Activated CD8-positive, alpha-beta T cell treated with anti-CD3 and anti-CD28 coated beads for 36 hours (primary cell): ENCODE measurements around the gene B4GALNT4. TPM values are rescaled to one million over a fixed set of nuclear protein-coding genes. Genes with fewer than 3 reads are reported as not detected.
"Not testable (repeated sequence)": the region's sequence is repeated elsewhere in the genome, so short reads cannot be mapped to it uniquely, and the experiment has no call there.

Experiments used
- ATAC-seq: fragments of 200-7000 bp; cut with Tn5 transposase; one replicate; pipeline ENCODE4 v1.10.0; 2021; ENCODE audit warnings: mild to moderate bottlenecking, moderate library complexity
- CTCF ChIA-PET: fragments of 350-600 bp; sonication (Branson Sonifier 250); formaldehyde crosslinking; loops from one replicate; lab custom pipeline; 2021; ENCODE audit warnings: antibody characterized with exemption; lab: Charles Lee
- POLR2A ChIA-PET: fragments of 350-600 bp; sonication (Branson Sonifier 250); formaldehyde crosslinking; loops from one replicate; lab custom pipeline; 2021; ENCODE audit warnings: antibody characterized with exemption; lab: Charles Lee
- DNase-seq: peaks from one replicate; pipeline ENCODE4 v3.0.0-alpha.2; 2020
- H3K27ac Mint-ChIP-seq: one replicate; pipeline ENCODE4 v1.8.0; 2021; ENCODE audit warnings: mild to moderate bottlenecking, mixed read lengths
- H3K27me3 Mint-ChIP-seq: one replicate; pipeline ENCODE4 v1.8.0; 2021; ENCODE audit warnings: mixed read lengths
- H3K36me3 Mint-ChIP-seq: one replicate; pipeline ENCODE4 v1.8.0; 2021; ENCODE audit warnings: low read depth, mixed read lengths
- H3K4me1 Mint-ChIP-seq: one replicate; pipeline ENCODE4 v1.8.0; 2021; ENCODE audit warnings: low read depth, mixed read lengths
- H3K4me3 Mint-ChIP-seq: one replicate; pipeline ENCODE4 v1.8.0; 2021; ENCODE audit warnings: mild to moderate bottlenecking, moderate library complexity, mixed read lengths
- H3K9me3 Mint-ChIP-seq: one replicate; pipeline ENCODE4 v1.8.0; 2021; ENCODE audit warnings: mixed read lengths
- CTCF ChIP-seq: fragments of 200-600 bp; IDR thresholded peaks from one replicate; pipeline ENCODE4 v1.8.0; 2022; ENCODE audit warnings: antibody characterized with exemption, mild to moderate bottlenecking
- intact Hi-C: fragments of 100-400 bp; cut with micrococcal nuclease; formaldehyde crosslinking; loops from one replicate; pipeline ENCODE4 v1.10.0; 2022
- total RNA-seq, 2 experiments: library from RNA; stranded (reverse); gene quantifications; one replicate each; pipeline ENCODE4 v1.2.3, GENCODE V29; 2021

Gene B4GALNT4
- total RNA-seq, 2 experiments from 2014 or later: 1.5 to 3.4 TPM

DNA sequence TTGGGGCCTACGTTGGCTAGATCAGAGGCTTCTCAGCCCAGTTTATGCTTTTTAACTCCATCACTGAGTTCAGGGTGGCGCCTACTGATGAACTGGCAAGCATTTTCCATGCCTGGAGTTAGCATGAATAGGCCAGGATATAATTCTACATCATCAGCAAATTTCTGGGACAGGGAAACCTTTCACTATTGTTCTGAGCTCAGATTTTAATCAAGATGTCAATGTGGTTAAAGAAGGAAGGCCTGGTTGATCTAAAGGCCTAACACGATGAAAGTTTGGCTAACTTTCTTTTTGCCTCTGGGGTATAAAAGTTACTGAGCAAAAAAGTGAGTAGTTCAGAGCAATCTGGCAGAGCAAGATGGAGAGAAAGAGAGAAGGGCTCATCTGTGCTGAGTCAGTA is 27.0 kb upstream of the B4GALNT4 start:
- ChIA-PET CTCF (interaction anchor here (0.7 to 5.2 kb wide), 3 partner anchors 15 to 92 kb away, joined by 3 to 19 read pairs (median 3); no protein-coding TSS in a partner anchor), POLR2A (interaction anchor here (5.4 kb wide), 1 partner anchor 12 kb away, joined by 23 read pairs; no protein-coding TSS in a partner anchor)
- Mint-ChIP-seq H3K36me3 (no peaks in the 10 kb centered on the region), H3K4me1 (peaks cover 16% of the 10 kb centered on the region), H3K27ac (no peak overlapping the region), H3K9me3 (peaks cover 4% of the 10 kb centered on the region), H3K4me3 (no peak overlapping the region), H3K27me3 (no peaks in the 10 kb centered on the region)
- TF ChIP-seq CTCF: no peak
- intact Hi-C loops: no loop called here
- DNase-seq (no peak), ATAC-seq (no peak)

GRCh38 chr11:344836-345578 is 24.3 kb upstream of the B4GALNT4 start:
- POLR2A ChIA-PET: interaction anchor here (1.0 to 1.4 kb wide), 2 partner anchors 10 kb away, joined by 6 read pairs; no protein-coding TSS in a partner anchor
- ATAC-seq: no peak
- peaks cover 4% of the 10 kb centered on the region for H3K9me3 Mint-ChIP-seq
- no peak for DNase-seq
- no peaks in the 10 kb centered on the region for H3K36me3 Mint-ChIP-seq
- peaks cover 17% of the 10 kb centered on the region for H3K4me1 Mint-ChIP-seq
- H3K27me3 Mint-ChIP-seq: no peaks in the 10 kb centered on the region
- TF ChIP-seq CTCF: no peak
- H3K4me3 Mint-ChIP-seq: no peak overlapping the region
- CTCF ChIA-PET: interaction anchor here (1.0 to 1.3 kb wide), 2 partner anchors 15 to 18 kb away, joined by 3 to 5 read pairs; no protein-coding TSS in a partner anchor
- H3K27ac Mint-ChIP-seq: no peak overlapping the region
- intact Hi-C loops: no loop called here

- Mint-ChIP-seq H3K36me3 (no peaks in the 10 kb centered on the region), H3K4me1 (peaks cover 19% of the 10 kb centered on the region), H3K27ac (no peak overlapping the region), H3K9me3 (peaks cover 4% of the 10 kb centered on the region), H3K4me3 (no peak overlapping the region), H3K27me3 (no peaks in the 10 kb centered on the region)
- no peak for TF ChIP-seq CTCF
- ChIA-PET CTCF (interaction anchor here (0.9 kb wide), 1 partner anchor 96 kb away, joined by 3 read pairs; no protein-coding TSS in a partner anchor), POLR2A (interaction anchor here (0.7 kb wide), 1 partner anchor 269 kb away, joined by 3 read pairs; the partner anchor contains the start of gene IRF7)
- intact Hi-C loops: no loop called here
- no peak for DNase-seq
- no peak for ATAC-seq
These were observed 22.8 kb upstream of the B4GALNT4 start for GRCh38 chr11:346529-346928.

DNA sequence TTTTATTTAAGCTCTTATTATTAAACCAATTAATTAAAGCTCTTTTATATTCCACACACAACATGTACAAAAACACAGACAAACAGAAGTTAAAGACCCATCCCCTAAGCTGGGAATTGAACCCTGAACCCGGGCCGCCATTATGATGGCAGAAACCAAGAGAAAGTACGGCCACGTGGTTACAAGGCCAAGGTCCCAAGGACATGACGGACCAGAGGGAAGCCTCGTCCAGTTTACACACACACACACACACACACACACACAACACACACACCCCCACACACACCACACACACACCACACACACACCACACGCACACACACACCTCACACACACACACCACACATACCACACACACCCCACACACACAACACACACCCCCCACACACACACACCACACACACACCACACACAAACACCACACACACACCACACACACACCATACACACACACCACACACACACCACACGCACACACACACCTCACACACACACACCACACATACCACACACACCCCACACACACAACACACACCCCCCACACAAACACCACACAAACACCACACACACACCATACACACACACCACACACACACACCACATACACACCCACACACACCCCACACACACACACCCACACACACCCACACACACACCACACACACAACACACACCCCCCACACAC is 19.9 kb upstream of the B4GALNT4 start:
- H3K9me3 Mint-ChIP-seq, H3K4me3 Mint-ChIP-seq, H3K27me3 Mint-ChIP-seq, ATAC-seq, DNase-seq, H3K27ac Mint-ChIP-seq, H3K36me3 Mint-ChIP-seq, intact Hi-C loops: not testable (repeated sequence)
- POLR2A ChIA-PET: interaction anchor here (1.1 to 1.2 kb wide), 2 partner anchors 9 to 33 kb away, joined by 3 to 4 read pairs; no protein-coding TSS in a partner anchor
- CTCF ChIA-PET: interaction anchor here (1.1 to 1.5 kb wide), 2 partner anchors 9 to 44 kb away, joined by 6 read pairs; no protein-coding TSS in a partner anchor
- peaks cover 38% of the 10 kb centered on the region for H3K4me1 Mint-ChIP-seq

DNA sequence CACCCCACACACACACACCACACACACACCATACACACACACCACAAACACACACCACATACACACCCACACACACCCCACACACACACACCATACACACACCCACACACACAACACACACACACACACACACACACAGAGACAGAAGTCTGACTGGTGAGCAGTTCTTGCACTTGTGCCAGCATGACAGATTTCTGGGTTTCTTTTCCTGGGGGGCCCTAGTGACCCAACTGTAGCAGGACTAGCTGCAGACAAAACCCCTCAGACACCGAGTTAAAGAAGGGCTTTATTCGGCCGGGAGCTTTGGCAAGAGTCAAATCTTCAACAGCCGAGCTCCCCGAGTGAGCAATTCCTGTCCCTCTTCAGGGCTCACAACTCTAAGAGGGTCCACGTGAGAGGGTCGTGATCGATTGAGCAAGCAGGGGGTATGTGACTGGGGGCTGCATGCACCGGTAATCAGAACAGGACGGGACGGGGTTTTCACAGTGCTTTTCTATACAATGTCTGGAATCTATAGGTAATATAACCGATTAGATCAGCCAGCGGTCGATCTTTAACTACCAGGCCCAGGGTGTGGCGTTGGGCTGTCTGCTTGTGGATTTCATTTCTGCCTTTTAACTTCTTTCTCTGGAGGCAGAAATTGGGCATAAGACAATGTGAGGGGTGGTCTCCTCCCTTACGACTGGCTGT is 19.1 kb upstream of the B4GALNT4 start:
- H3K36me3 Mint-ChIP-seq, ATAC-seq, H3K27ac Mint-ChIP-seq, POLR2A ChIA-PET, intact Hi-C loops, H3K27me3 Mint-ChIP-seq, CTCF ChIA-PET, H3K4me3 Mint-ChIP-seq, H3K9me3 Mint-ChIP-seq, DNase-seq: not testable (repeated sequence)
- peaks cover 40% of the 10 kb centered on the region for H3K4me1 Mint-ChIP-seq
